Epithelial cell of esophagus (primary cell): ENCODE data around the gene RYR1.

ENCODE experiments used
- DNase-seq: peaks from one replicate; pipeline ENCODE4 v3.0.0; 2010; ENCODE audit warnings: low read depth
- H3K4me3 ChIP-seq: 2 replicates; pipeline ENCODE4 v1.5.1; 2011; ENCODE audit warnings: mild to moderate bottlenecking, low read length, control low read depth
- TF ChIP-seq, protein P1 (sequence below): IDR thresholded peaks from 2 replicates; pipeline ENCODE4 v1.5.1; 2011; ENCODE audit warnings: low read depth, mild to moderate bottlenecking, low read length, control low read depth, inconsistent platforms; ENCODE audit not compliant: insufficient read depth; ENCODE audit errors: missing control alignments

The RYR1 gene

DNA sequence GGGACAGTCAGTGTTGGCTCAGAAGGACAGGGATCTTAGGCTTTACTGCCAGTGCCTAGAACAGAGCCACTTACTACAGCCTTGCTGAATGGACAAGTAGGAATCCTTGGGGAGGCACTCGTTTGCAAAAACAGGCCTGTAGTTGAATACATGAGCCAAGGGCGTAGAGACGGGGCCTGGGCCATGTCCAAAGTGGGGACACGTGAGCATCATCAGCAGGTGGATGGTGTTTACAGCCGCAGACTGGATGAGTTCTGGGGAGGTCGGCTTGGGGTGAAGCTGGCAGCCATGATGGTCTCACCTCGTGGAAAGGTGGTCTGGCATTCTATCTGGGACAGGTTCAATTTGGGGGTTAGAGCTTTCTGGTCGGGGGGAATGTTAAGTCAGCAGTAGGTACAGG, 17.5 kb downstream of the RYR1 start:
- no peak overlapping the region for H3K4me3 ChIP-seq
- TF ChIP-seq, protein P1, sequence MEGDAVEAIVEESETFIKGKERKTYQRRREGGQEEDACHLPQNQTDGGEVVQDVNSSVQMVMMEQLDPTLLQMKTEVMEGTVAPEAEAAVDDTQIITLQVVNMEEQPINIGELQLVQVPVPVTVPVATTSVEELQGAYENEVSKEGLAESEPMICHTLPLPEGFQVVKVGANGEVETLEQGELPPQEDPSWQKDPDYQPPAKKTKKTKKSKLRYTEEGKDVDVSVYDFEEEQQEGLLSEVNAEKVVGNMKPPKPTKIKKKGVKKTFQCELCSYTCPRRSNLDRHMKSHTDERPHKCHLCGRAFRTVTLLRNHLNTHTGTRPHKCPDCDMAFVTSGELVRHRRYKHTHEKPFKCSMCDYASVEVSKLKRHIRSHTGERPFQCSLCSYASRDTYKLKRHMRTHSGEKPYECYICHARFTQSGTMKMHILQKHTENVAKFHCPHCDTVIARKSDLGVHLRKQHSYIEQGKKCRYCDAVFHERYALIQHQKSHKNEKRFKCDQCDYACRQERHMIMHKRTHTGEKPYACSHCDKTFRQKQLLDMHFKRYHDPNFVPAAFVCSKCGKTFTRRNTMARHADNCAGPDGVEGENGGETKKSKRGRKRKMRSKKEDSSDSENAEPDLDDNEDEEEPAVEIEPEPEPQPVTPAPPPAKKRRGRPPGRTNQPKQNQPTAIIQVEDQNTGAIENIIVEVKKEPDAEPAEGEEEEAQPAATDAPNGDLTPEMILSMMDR, result no peak
- DNase-seq, result no peak

GRCh38 chr19:38451629-38452028, 18.1 kb downstream of the RYR1 start:
- no peak overlapping the region for H3K4me3 ChIP-seq
- DNase-seq, result no peak
- TF ChIP-seq, protein P1, result no peak

DNA sequence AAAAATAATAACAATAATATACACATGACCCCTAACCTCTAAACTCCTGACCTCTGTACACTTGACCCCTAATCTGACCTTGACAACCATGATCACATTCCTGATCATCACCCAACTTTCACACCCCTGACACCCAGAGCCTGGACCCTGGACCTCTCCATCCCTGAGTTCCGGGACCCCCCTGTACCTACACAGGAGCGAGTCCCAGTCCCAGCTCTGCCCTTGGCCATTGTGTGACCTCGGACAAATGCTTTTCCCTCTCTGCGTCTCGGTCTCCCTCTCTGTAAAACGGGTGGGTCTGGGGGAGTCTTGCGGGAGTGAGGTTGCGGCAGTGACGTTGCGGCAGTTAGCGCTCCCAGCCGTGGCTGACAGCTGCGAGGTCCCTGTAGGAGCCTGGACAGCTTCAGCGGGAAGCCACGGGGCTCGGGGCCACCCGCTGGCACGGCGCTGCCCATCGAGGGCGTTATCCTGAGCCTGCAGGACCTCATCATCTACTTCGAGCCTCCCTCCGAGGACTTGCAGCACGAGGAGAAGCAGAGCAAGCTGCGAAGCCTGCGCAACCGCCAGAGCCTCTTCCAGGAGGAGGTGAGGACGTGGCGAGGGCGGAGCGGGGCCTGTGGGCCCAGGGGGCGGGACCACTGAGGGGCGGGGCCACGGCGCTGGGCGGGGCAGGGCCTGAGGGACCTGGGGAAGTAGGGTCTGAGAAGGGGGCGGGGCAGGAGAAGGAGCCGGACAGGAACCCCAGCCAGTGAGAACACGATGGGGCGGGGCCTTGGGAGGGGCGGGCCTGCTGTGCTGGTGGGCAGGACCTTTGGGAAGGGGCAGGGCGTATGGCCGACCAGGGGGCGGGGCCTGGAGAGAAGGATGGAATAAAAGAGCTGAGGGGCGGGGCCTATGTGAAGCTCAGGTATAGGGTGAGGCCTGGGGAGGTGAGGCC, 19.2 kb downstream of the RYR1 start:
- H3K4me3 ChIP-seq, result no peak overlapping the region
- no peak for DNase-seq
- TF ChIP-seq, protein P1, result no peak

- TF ChIP-seq, protein P1, result no peak
- no peak overlapping the region for H3K4me3 ChIP-seq
Measured at GRCh38 chr19:38453596-38453995, 20.1 kb downstream of the RYR1 start.

DNA sequence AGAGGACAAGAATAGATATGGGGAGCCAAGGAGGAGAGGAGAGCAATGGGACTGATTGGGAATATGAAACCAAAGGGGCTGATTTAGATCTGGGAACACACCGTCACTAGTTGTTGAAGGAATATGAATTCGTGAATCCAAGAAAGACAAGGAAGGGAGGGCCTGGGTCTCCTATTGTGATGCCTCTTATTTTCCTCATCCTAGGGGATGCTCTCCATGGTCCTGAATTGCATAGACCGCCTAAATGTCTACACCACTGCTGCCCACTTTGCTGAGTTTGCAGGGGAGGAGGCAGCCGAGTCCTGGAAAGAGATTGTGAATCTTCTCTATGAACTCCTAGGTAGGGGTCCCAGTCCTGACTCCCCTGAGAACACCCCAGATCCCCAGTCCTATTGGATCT, 21.5 kb downstream of the RYR1 start:
- H3K4me3 ChIP-seq, result no peak overlapping the region
- DNase-seq, result peak; percentile 32
- TF ChIP-seq, protein P1, result no peak

More at GRCh38 chr19:38453596-38453995, 20.1 kb downstream of the RYR1 start:
- DNase-seq, result no peak

DNA sequence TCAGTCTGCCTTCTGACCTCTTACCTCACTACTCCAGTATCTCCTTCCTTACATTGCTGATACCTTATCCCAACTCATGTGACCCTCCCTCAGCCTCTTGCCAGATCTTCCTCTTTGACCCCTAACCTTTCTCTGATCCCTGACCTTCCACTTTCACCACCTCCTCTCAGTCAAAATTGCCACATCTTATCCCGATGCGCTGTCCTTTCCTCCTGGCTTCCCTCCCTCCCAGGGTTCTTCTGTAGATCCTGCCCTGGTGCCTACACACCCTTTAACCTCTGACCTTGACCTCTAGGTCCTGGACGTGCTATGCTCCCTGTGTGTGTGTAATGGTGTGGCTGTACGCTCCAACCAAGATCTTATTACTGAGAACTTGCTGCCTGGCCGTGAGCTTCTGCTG, 23.7 kb downstream of the RYR1 start:
- H3K4me3 ChIP-seq, result no peak overlapping the region
- TF ChIP-seq, protein P1, result no peak
- DNase-seq, result no peak
